Measurements from ENCODE around the gene MT3. TPM values are rescaled to one million over a fixed set of nuclear protein-coding genes. Genes with fewer than 3 reads are reported as not detected.

Gene MT3
- total and polyA plus RNA-seq, 2 of the 13 experiments (the other 11 are each of a cell fraction or from before 2014, with no cell fraction given) = not detected

GRCh38 chr16:56610609-56611111 is 21.3 kb downstream of the MT3 start (continued):
- TF ChIP-seq ZNF274 (CRISPR knock-in tag; IDR thresholded peaks at IDR 0.05) (no peak), ZKSCAN5 (CRISPR knock-in tag; IDR thresholded peaks at IDR 0.05) (no peak), ZNF577 (CRISPR knock-in tag; IDR thresholded peaks at IDR 0.05; ENCODE audit: borderline replicate concordance, low read depth) (no peak), MAX (IDR thresholded peaks at IDR 0.05) (0 out of 2 replicates have a peak, but pooled peaks have one; percentile 10), ZNF253 (CRISPR knock-in tag; IDR thresholded peaks at IDR 0.05; ENCODE audit: borderline replicate concordance) (no peak), ZNF138 (CRISPR knock-in tag; IDR thresholded peaks at IDR 0.05; ENCODE audit: low read depth) (no peak), ZNF432 (CRISPR knock-in tag; IDR thresholded peaks at IDR 0.05; ENCODE audit: borderline replicate concordance) (no peak), KLF12 (CRISPR knock-in tag; IDR thresholded peaks at IDR 0.05; ENCODE audit: borderline replicate concordance) (no peak), ZMYM3 (CRISPR knock-in tag; IDR thresholded peaks at IDR 0.05) (peak; percentile 95), RBM39 (IDR thresholded peaks at IDR 0.05; ENCODE audit: low read depth, low read length, poor library complexity, severe bottlenecking) (no peak), ZNF263 (CRISPR knock-in tag; IDR thresholded peaks at IDR 0.05) (peak; percentile 77), ZNF589 (CRISPR knock-in tag; conservative IDR thresholded peaks at IDR 0.05) (no peak), ZNF749 (CRISPR knock-in tag; IDR thresholded peaks at IDR 0.05; ENCODE audit: borderline replicate concordance) (no peak)

GRCh38 chr16:56611281-56611833 is 22.0 kb downstream of the MT3 start:
- BruUV-seq (replicated peaks) = no TSS peak
- no peak overlapping the region for H2AFZ ChIP-seq (ENCODE audit: low read length)
- POLR2A ChIA-PET = interaction anchor here (1.0 to 5.3 kb wide), 2 partner anchors 14 to 46 kb away, joined by 3 to 83 read pairs; partner anchors contain the start of genes MT1E and MT1F
- H3K4me2 ChIP-seq (ENCODE audit: low read depth, low read length) = peak overlapping the region; percentile 91
- H3K9ac ChIP-seq (ENCODE audit: insufficient read depth, low read depth, low read length) = peak overlapping the region; percentile 32
- 0% methylated on average over 2 of the region's 2 CpGs for WGBS (ENCODE audit: low lambda C conversion rate)
- H3K4me1 ChIP-seq (ENCODE audit: insufficient read depth, low read length) = peaks cover 52% of the 10 kb centered on the region
- peaks cover 0 to under 1% of the 10 kb centered on the region in 2 experiments; a peak in 2 of 5 replicates for H3K27me3 ChIP-seq (ENCODE audit: control insufficient read depth in 1 of 2, insufficient read depth in 2 of 2, low read length in 2 of 2)
- no peaks in the 10 kb centered on the region for H3K9me3 ChIP-seq (ENCODE audit: low read length)
- CTCF ChIA-PET (ENCODE audit: low intra/inter-chr PET ratio, low total read pairs) = no interaction called here
- H3K27ac ChIP-seq (ENCODE audit: extremely low read length, insufficient read depth, low read length) = no peak overlapping the region
- no peaks in the 10 kb centered on the region for H3K79me2 ChIP-seq (ENCODE audit: insufficient read depth, low read length)
- DNase-seq (ENCODE audit: low spot score) = peak; percentile 78
- intact Hi-C loops (cut with micrococcal nuclease; ENCODE audit: unreplicated experiment) = no loop called here
- FAIRE-seq = no peak
- in situ Hi-C loops (cut with HindIII; ENCODE audit: extremely low pct_ligation_motif_present, low pct_unique_long_range_greater_than_20kb) = no loop called here
- H3K36me3 ChIP-seq (replicated peaks in 1 of 2; ENCODE audit: control insufficient read depth in 1 of 2, insufficient read depth in 2 of 2, low read length in 2 of 2) = no peaks in the 10 kb centered on the region
- no peak for ATAC-seq
- no peaks in the 10 kb centered on the region for H4K20me1 ChIP-seq (ENCODE audit: insufficient read depth, low read length)
- peak overlapping the region in 1 of 3 experiments; percentile 29; a peak in 1 of 6 replicates for H3K4me3 ChIP-seq (replicated peaks in 1 of 3; ENCODE audit: insufficient read depth in 1 of 3, low read depth in 2 of 3, low read length in 3 of 3)
- TF ChIP-seq CCDC6 (CRISPR knock-in tag; IDR thresholded peaks at IDR 0.05) = no peak
- no peak for TF ChIP-seq NFKB2 (CRISPR knock-in tag; IDR thresholded peaks at IDR 0.05; ENCODE audit: borderline replicate concordance)
- no peak for TF ChIP-seq ZNF709 (CRISPR knock-in tag; IDR thresholded peaks at IDR 0.05)
- TF ChIP-seq GFI1 (CRISPR knock-in tag; IDR thresholded peaks at IDR 0.05; ENCODE audit: borderline replicate concordance) = no peak
- TF ChIP-seq SOX13 (IDR thresholded peaks at IDR 0.05) = no peak
- no peak for TF ChIP-seq SOX13 (CRISPR knock-in tag; conservative IDR thresholded peaks at IDR 0.05 in 1 of 2, IDR thresholded peaks at IDR 0.05 in 1 of 2)
- peak; percentile 64 for TF ChIP-seq ZNF770 (CRISPR knock-in tag; IDR thresholded peaks at IDR 0.05)
- TF ChIP-seq ZFP41 (CRISPR knock-in tag; IDR thresholded peaks at IDR 0.05; ENCODE audit: borderline replicate concordance) = no peak
- 0 out of 2 replicates have a peak, but pooled peaks have one; percentile 22 for TF ChIP-seq MEF2D (CRISPR knock-in tag; IDR thresholded peaks at IDR 0.05)
- TF ChIP-seq NR1H2 (CRISPR knock-in tag; IDR thresholded peaks at IDR 0.05; ENCODE audit: borderline replicate concordance, low read depth) = no peak

Measured in HepG2 (cell line).